Calu3 (cell line): ENCODE results near the gene VWA7. TPM values are rescaled to one million over a fixed set of nuclear protein-coding genes. Genes with fewer than 3 reads are reported as not detected.
A peak's percentile ranks its signal among the peaks of the same experiment; 100 is the strongest.
"Not testable (repeated sequence)": the region's sequence is repeated elsewhere in the genome, so short reads cannot be mapped to it uniquely, and the experiment has no call there.

Experiments used
- BruUV-seq: library from RNA; stranded (reverse); fragments of 400-500 nt; replicated peaks from 2 replicates; lab custom pipeline; 2021; lab: Mats Ljungman, UMichigan
- CTCF ChIA-PET: fragments of 300-600 bp; sonication (Branson Sonifier 250); formaldehyde crosslinking; loops from one replicate; lab custom pipeline; 2022; ENCODE audit warnings: antibody characterized with exemption; lab: Charles Lee
- DNase-seq: peaks from one replicate; pipeline ENCODE4 v3.0.0; 2022
- H3K27ac Mint-ChIP-seq: one replicate; pipeline ENCODE4 v1.8.0; 2022; ENCODE audit warnings: mixed read lengths; ENCODE audit not compliant: unreplicated experiment
- H3K27me3 Mint-ChIP-seq: one replicate; pipeline ENCODE4 v1.8.0; 2022; ENCODE audit warnings: mixed read lengths; ENCODE audit not compliant: unreplicated experiment
- H3K36me3 Mint-ChIP-seq: one replicate; pipeline ENCODE4 v1.8.0; 2022; ENCODE audit warnings: mild to moderate bottlenecking, moderate library complexity, mixed read lengths; ENCODE audit not compliant: insufficient read depth, unreplicated experiment
- H3K4me1 Mint-ChIP-seq: one replicate; pipeline ENCODE4 v1.8.0; 2022; ENCODE audit warnings: mild to moderate bottlenecking, low read depth, mixed read lengths; ENCODE audit not compliant: unreplicated experiment
- H3K4me3 Mint-ChIP-seq: one replicate; pipeline ENCODE4 v1.8.0; 2022; ENCODE audit warnings: mild to moderate bottlenecking, low read depth, moderate library complexity, mixed read lengths; ENCODE audit not compliant: unreplicated experiment
- H3K9me3 Mint-ChIP-seq: one replicate; pipeline ENCODE4 v1.8.0; 2022; ENCODE audit warnings: low read depth, mixed read lengths; ENCODE audit not compliant: unreplicated experiment
- intact Hi-C: fragments of 100-400 bp; cut with micrococcal nuclease; formaldehyde crosslinking; loops from one replicate; pipeline ENCODE4 v1.10.0; 2022; ENCODE audit not compliant: unreplicated experiment
- total RNA-seq: library from RNA; stranded (reverse); gene quantifications from 2 replicates; pipeline ENCODE4 v1.2.3, GENCODE V29; 2022
- TF ChIP-seq, protein P1 (sequence below): fragments of 200-600 bp; IDR thresholded peaks from one replicate; pipeline ENCODE4 v1.8.0; 2022; ENCODE audit warnings: antibody characterized with exemption; ENCODE audit not compliant: unreplicated experiment

VWA7 gene
- total RNA-seq, 1 experiment from 2014 or later: 22.1 TPM

DNA sequence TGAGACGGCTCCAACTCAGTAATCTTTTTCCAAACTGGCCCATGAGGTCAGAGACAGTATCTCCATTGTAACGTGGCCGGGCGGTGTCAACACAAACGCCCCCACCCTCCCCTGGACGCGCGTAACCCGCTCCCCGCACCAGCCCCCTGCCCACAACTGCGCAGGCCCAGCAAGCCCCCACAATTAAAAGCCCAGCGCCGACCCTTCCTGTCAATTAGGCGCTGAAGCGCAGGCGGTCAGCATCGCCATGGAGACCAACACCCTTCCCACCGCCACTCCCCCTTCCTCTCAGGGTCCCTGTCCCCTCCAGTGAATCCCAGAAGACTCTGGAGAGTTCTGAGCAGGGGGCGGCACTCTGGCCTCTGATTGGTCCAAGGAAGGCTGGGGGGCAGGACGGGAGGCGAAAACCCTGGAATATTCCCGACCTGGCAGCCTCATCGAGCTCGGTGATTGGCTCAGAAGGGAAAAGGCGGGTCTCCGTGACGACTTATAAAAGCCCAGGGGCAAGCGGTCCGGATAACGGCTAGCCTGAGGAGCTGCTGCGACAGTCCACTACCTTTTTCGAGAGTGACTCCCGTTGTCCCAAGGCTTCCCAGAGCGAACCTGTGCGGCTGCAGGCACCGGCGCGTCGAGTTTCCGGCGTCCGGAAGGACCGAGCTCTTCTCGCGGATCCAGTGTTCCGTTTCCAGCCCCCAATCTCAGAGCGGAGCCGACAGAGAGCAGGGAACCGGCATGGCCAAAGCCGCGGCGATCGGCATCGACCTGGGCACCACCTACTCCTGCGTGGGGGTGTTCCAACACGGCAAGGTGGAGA, 38.1 kb upstream of the VWA7 start, which contains the start of the genes HSPA1A and HSPA1L:
HSPA1A (plus strand) TSS at position 519 of the 814 bp plus-strand sequence; CDS start at position 733, 214 bp downstream.
HSPA1L (minus strand) TSS at position 259 of the 814 bp plus-strand sequence. CDS start 3,311 bp downstream, outside the sequence.
- intact Hi-C loops: no loop called here
- H3K9me3 Mint-ChIP-seq: no peaks in the 10 kb centered on the region
- TF ChIP-seq, protein P1, sequence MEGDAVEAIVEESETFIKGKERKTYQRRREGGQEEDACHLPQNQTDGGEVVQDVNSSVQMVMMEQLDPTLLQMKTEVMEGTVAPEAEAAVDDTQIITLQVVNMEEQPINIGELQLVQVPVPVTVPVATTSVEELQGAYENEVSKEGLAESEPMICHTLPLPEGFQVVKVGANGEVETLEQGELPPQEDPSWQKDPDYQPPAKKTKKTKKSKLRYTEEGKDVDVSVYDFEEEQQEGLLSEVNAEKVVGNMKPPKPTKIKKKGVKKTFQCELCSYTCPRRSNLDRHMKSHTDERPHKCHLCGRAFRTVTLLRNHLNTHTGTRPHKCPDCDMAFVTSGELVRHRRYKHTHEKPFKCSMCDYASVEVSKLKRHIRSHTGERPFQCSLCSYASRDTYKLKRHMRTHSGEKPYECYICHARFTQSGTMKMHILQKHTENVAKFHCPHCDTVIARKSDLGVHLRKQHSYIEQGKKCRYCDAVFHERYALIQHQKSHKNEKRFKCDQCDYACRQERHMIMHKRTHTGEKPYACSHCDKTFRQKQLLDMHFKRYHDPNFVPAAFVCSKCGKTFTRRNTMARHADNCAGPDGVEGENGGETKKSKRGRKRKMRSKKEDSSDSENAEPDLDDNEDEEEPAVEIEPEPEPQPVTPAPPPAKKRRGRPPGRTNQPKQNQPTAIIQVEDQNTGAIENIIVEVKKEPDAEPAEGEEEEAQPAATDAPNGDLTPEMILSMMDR: no peak
- peaks cover 25% of the 10 kb centered on the region for H3K4me1 Mint-ChIP-seq
- CTCF ChIA-PET: interaction anchor here (0.5 to 2.7 kb wide), 21 partner anchors 9 to 1299 kb away, joined by 3 to 19 read pairs (median 6); partner anchors contain the start of genes ABHD16A, CLIC1, HSPA1B and LSM2
- peak within 1 kb of the TSS; percentile 79 for H3K4me3 Mint-ChIP-seq
- H3K27ac Mint-ChIP-seq: peak within 1 kb of the TSS; percentile 97
- DNase-seq: peak; percentile 100
- BruUV-seq: no TSS peak
- peaks cover 54% of the 10 kb centered on the region for H3K36me3 Mint-ChIP-seq
- H3K27me3 Mint-ChIP-seq: no peaks in the 10 kb centered on the region

DNA sequence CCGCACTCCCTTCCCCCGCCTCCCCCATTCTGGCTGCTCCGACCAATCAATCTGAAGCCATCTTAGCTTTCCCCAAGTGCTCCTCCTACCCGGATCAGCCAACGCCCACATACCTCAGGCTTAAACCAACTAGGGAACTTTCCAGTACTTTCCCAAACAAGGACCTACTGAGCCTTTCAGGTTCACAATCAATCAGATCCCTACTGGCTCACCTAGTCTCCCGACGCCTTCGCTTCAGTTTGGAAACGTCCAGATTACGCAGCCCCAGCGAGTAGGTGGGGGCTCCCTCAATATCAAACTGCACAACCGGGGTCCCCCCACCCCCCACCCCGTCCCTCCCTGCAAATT, 37.5 kb upstream of the VWA7 start:
- intact Hi-C loops: no loop called here
- no peaks in the 10 kb centered on the region for H3K27me3 Mint-ChIP-seq
- H3K36me3 Mint-ChIP-seq: peaks cover 48% of the 10 kb centered on the region
- CTCF ChIA-PET: interaction anchor here (0.5 to 2.7 kb wide), 21 partner anchors 7 to 1298 kb away, joined by 3 to 19 read pairs (median 7); partner anchors contain the start of genes ABHD16A, HSPA1B, LSM2 and LY6G5C
- TF ChIP-seq, protein P1: no peak
- H3K27ac Mint-ChIP-seq: peak overlapping the region; percentile 97
- H3K9me3 Mint-ChIP-seq: no peaks in the 10 kb centered on the region
- BruUV-seq: no TSS peak
- peaks cover 19% of the 10 kb centered on the region for H3K4me1 Mint-ChIP-seq
- peak overlapping the region; percentile 79 for H3K4me3 Mint-ChIP-seq
- DNase-seq: peak; percentile 99

DNA sequence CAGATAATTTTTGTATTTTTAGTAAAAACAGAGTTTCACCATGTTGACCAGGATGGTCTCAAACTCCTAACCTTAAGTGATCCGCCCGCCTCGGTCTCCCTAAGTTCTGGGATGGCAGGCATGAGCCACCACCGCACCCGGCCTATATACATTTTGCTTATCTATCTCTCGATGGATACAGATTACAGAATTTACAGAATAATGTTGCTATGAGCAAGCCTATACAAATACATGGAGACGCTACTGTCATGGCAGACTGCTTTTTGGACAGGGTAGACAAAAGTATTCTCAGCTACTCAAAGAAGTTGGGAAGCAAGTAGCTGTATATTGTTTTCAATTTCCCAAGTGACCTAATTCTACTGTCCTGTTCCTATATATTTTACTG, 36.3 kb upstream of the VWA7 start:
- H3K4me3 Mint-ChIP-seq: peak overlapping the region; percentile 79

DNA sequence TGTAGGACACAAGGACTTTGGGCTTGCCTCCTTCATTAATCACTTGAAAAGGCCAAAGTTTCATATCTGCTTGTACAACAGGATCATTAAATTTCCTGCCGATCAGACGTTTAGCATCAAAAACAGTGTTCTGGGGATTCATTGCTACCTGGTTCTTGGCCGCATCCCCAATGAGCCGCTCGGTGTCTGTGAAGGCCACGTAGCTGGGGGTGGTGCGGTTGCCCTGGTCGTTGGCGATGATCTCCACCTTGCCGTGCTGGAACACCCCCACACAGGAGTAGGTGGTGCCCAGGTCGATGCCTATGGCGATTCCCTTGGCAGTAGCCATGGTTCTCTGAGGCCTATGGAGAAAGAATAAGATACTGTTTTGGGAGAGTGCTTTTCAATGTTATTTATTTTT, 34.5 kb upstream of the VWA7 start:
- no peak for DNase-seq
- peaks cover 24% of the 10 kb centered on the region for H3K4me1 Mint-ChIP-seq
- intact Hi-C loops: no loop called here
- BruUV-seq: no TSS peak
- H3K27me3 Mint-ChIP-seq: no peaks in the 10 kb centered on the region
- TF ChIP-seq, protein P1: no peak
- no peak overlapping the region for H3K27ac Mint-ChIP-seq
- peaks cover 28% of the 10 kb centered on the region for H3K36me3 Mint-ChIP-seq
- CTCF ChIA-PET: interaction anchor here (1.0 kb wide), 1 partner anchor 16 kb away, joined by 4 read pairs; the partner anchor contains the start of gene VARS1
- no peaks in the 10 kb centered on the region for H3K9me3 Mint-ChIP-seq
- no peak overlapping the region for H3K4me3 Mint-ChIP-seq

More for the DNA sequence above, 36.3 kb upstream of the VWA7 start:
- Mint-ChIP-seq H3K36me3 (peaks cover 36% of the 10 kb centered on the region), H3K9me3 (no peaks in the 10 kb centered on the region), H3K27me3 (no peaks in the 10 kb centered on the region), H3K27ac (peak overlapping the region; percentile 97), H3K4me1 (peaks cover 18% of the 10 kb centered on the region)
- CTCF ChIA-PET: interaction anchor here (1.8 to 2.7 kb wide), 4 partner anchors 8 to 38 kb away, joined by 5 to 19 read pairs (median 8); partner anchors contain the start of genes HSPA1B and VARS1
- intact Hi-C loops: no loop called here
- DNase-seq: no peak
- BruUV-seq: no TSS peak
- TF ChIP-seq, protein P1: no peak

DNA sequence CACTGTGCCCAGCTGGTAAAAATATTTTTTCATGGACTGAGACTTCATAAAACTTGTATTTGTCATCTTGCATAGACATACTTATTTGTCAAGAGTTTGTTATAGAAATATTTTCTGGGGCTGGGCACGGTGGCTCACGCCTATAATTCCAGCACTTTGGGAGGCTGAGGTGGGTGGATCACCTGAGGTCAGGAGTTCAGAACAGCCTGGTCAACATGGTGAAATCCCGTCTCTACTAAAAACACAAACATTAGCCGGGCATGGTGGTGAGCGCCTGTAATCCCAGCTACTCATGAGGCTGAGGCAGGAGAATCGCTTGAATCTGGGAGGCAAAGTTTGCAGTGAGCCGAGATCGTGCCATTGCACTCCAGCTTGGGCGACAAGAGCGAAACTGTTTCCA, 31.5 kb upstream of the VWA7 start:
- BruUV-seq, intact Hi-C loops, H3K27me3 Mint-ChIP-seq, DNase-seq, H3K4me3 Mint-ChIP-seq, CTCF ChIA-PET, H3K27ac Mint-ChIP-seq, H3K9me3 Mint-ChIP-seq: not testable (repeated sequence)
- peaks cover 29% of the 10 kb centered on the region for H3K4me1 Mint-ChIP-seq
- peaks cover 36% of the 10 kb centered on the region for H3K36me3 Mint-ChIP-seq
